NCI-H2227 treated with DMSO at 0.1 percent for 48 hours (cell line): Measurements from ENCODE around the gene COIL.

ENCODE experiments used
- DNase-seq: peaks from one replicate; lab custom pipeline; 2025; lab: John Stamatoyannopoulos, UW

COIL gene

DNA sequence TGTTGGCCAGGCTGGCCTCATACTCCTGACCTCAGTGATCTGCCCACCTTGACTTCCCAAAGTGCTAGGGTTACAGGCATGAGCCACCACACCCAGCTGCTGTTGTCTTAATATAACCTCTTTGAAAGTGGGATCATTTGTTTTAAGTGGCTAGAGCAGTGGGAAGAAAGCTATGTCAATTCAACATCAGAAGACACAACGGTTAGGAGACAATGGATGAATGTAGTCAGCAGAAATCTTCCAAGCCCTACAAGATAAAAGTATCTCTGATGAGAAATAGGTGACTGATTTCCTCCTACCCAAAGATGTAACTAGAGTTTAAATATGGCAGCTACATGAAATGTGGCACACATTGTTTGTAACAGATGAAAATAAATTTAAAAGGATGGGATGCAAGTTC, 27.0 kb downstream of the COIL start:
- DNase-seq, result no peak

DNA sequence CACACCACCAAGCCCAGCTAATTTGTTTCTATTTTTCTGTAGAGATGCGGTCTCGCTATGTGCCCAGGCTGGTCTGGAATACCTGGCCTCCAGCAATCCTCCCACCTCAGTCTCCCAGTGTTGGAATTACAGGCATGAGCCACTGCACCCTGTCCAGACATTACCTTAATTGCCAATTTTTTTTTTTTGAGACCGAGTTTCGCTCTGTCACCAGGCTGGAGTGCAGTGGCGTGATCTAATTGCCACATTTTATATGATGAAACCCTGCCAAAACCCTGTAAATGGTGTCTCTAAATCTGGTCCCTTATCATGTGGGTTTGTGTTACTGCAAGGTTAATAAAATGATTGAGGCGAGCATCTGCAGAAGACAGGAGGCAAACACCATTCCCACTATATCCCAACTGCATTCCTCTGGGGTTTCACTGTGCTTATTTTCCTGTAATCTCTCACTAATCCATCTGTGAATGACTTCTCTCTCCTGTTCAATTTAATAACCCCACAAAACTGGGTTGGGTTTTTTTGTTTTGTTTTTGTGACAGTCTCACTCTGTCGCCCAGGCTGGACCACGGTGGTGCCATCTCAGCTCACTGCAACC, 27.6 kb downstream of the COIL start:
- no peak for DNase-seq

DNA sequence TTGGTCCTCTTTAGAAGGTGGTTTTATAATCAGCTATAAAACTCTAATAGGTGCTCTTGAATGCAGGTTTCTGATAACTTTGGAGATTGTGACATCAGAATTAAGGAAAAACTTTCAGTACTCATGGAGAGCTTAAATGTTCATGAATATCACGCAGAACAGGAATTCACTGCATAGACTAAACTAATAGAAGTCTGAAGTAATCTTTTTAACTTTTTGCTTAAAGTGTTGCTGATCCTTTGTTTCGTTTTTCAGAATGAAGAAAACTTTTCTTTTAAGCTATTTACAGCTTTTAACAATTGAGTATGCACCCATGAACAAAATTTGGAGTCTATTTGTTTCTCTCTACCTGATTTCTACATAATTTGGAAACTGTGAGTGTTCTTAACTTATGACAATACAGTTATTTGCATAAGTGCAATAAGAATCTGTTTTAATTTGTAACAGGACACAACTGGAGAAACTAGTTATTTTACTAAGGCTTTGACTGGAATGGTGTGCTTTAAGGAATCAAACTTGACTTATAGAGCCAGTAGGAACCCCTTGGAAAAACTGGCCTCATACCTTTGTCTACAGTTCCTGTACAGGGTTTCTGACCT, 30.0 kb downstream of the COIL start:
- DNase-seq, result no peak

DNA sequence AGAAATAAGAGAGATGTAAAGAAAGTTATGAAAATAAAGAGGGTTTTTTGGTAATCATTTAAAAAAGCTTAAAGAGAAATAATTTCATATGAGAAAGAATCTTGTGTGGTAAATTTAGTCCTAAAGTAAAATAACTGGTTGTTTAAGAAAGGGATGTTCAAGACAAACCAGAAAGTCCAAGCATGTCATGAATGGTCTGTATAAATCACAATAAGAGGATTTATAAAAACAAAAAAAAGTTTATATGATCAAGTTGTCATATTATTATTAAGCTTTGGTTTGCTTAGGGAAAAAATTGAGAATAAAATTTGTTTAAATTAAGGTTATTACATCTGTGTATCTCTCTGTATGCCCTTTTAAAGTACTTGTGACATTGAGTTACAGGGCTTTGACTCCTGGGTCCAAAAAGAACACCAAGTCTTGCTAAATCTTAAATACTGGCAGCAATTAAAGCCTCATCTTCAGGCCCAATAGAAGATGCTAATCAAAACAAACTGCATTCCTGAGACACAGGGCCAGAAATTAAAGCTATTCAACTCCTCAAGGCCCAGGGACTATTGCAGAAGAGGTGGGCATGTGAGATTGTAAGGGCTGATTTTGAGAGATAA, 31.4 kb downstream of the COIL start:
- no peak for DNase-seq

DNA sequence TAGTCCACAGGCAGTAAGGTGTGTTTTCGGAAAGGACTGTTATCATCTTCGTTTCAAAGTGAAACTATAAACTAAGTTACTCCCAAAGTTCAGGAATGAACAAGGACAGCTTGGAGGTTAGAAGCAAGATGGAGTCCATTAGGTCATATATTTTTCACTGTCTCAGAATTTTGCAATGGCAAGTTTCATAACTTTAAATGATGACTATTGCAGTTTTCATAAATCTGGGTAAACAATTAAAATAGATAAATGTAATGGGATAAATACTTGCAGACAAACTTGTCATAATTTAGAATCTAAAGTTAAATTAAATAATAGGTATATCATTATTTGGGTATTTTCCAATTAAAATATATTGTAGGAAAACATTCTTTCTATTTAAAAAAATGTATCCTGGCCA, 32.3 kb downstream of the COIL start:
- DNase-seq, result no peak

DNA sequence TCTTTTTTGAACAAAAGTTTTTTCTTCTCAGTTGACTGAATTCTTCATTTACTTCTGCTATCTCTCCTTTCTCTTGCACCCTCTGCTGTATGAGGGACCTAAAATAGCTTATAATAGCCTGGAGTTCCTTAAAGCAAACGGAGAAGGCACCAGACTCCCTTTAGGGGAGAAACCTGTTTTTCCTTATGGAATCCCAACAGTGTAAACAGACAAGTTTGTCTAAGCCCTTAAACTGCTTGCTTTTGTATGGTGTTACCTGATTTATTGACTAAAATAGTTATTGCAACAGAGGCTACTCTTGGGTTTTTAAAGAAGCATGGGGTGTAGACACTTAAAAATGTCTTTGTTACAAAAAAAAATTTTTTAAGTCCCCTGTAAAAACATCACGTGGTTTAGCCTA, 34.1 kb downstream of the COIL start:
- no peak for DNase-seq

DNA sequence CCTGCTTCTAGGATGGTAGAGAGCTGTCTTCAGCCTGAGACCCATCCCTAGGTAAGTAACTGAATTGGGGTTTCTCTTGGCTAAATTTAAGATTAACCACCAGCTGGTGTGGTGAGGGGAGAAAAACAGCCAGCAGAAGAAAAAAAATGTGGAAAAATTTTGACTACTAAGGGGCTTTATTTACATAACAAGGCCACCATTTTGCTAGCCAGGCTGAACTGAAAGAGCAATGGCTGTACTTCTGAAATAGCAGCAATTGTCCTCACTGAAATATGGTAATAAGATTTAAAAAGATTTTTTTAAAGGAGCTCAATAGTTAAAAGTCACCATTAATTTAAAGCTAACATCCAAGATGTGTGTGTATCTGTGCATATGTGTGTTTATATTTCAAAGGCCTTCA, 34.6 kb downstream of the COIL start:
- no peak for DNase-seq

DNA sequence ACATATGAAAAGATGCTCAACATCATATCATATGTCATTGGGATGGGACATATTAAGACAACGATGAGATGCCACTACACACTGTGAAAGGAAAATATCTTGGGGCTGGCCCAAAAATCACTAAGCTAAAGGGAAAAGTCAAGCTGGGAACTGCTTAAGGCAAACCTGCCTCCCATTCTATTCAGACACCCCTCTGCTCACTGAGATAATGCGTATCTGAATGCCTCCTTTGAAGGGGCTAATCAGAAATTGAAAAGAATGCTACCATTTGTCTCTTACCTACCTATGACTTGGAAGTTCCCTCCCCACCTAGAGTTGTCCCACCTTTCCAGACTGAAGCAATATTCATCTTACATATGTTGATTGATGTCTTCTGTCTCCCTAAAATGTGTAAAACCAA, 35.8 kb downstream of the COIL start:
- no peak for DNase-seq

DNA sequence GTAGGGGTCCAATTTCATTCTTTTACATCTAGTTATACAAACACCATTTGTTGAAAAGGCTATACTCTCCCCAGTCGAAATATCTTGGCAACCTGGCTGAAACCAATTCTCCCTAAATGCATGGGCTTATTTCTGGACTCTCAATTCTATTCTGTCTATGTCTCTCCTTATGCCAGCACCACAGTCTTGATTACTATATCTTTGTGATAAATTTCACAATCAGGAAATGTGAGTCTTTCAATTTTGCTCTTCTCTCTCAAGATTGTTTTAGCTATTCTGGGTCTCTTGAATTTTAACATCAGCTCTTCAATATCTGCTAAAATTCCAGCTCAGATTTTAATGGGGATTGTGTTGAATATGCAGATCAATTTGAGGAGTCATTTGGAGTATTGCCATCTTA, 41.1 kb downstream of the COIL start:
- no peak for DNase-seq

DNA sequence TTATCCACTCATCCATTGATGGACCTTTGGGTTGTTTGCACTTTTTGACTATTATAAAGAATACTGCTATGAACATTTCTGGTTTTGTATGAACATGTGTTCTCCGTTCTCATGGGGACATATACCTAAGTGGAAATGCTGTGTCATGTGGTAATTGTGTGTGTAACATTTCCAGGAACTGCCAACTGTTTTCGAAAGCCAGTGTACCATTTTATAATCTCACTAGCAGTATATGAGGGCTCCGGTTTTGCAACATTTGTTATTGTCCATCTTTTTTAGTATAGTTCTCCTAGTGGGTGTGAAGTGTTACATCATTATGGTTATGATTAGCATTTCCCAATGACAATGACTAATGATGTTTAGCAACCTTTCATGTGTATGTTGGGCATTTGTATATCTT, 41.9 kb downstream of the COIL start:
- DNase-seq, result no peak

DNA sequence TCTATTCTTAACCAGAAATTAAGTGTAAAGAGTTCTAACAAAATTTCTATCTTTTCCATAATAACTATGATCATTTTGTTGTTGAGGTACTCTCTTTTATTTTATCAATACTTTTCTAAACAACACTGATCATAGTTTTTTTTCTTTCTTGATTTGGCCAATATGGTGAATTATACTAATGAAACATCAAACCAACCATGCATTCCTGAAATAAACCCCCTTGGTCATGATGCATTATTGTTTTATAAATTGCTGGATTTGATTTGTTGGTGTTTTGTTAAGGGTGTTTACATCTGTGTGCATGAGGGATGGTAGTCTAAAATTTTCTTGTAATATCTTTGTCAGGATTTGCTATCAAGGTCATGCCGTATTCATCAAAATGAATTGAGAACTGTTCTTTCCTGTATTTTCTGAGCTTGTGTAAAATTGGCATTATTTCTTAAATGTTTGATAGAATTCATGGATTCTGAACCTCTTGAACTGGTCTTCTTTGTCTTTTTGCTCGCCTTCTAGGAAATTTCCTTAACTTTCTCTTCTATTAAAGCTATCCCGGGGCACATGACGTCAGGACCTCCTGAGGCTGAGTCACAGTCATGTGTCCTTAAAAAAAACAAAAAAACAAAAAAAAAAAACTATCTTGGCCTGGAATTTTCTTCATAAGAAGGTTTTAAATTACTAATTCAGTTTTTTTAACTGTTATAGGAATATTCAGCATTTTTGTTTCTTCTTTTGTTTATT, 43.1 kb downstream of the COIL start:
- no peak for DNase-seq

DNA sequence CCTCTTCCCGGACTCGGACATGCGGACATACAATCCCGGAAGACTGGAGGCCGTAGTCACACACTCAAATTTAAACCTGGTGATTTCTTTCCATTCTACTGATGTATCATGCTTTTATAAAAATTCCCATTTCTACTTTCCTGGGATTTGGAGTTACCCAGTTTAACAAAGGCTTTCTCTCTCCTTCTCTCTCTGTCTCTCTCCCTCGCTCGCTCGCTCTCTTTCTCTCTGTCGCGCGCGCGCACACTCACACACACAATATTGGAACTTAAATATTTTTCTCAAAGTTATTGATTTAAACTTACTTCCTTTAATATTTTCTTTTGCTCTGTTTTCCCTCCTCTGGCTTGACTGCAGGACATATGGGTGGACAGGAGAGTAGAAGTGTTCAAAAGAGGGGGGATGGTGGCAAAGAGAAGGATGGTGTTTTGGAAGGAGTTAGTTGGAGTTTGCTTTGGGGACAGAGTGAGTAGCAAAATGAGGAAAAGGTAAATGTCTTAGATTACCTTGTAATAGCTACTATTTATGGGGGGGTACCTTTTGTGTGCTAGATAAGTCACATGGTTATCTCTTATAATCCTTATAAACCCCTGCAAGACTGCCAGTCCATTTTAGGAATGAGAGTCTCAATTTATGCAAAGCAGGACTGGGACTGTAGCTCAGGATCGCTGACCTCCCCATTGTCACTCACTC, 46.1 kb downstream of the COIL start:
- no peak for DNase-seq

DNA sequence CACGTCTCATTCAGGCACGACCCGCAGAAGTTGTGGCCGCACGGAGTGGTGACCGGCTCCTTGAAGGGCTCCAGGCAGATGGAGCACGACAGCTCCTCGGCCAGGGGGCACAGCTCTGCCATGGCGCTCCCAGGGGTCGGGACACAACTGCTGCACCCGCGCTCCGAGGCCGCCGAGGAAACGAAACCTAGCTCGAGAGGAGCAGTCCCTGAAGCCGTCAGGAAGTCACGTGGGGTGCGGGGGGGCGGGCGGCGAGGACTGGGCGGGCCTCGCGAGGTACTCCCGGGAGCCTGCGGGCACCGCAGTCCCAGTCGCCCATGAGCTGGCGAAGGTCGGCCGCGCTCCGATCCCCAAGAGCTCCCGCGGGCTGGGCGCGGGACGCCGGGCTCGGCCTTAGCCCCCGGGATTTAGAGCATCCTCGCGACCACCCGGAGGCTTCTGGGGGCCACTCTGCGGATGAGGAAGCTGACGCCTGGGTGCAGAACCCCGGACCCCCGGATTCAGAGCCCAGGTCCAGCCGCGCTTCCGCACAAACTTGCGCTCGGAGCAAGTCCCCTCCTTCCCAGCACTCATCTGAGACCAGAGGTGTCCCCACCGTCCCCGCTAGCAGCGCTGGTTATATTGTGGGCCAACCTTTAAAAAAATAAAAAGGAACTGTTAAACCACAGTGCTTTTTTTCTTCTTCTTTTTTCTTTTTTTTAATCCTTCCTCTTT, 46.8 kb downstream of the COIL start, which contains the start of gene TRIM25:
TSS of gene TRIM25 (minus strand) at position 183 of the 714 bp plus-strand sequence. CDS start at position 122, 61 bp downstream.
- peak; percentile 85 for DNase-seq

DNA sequence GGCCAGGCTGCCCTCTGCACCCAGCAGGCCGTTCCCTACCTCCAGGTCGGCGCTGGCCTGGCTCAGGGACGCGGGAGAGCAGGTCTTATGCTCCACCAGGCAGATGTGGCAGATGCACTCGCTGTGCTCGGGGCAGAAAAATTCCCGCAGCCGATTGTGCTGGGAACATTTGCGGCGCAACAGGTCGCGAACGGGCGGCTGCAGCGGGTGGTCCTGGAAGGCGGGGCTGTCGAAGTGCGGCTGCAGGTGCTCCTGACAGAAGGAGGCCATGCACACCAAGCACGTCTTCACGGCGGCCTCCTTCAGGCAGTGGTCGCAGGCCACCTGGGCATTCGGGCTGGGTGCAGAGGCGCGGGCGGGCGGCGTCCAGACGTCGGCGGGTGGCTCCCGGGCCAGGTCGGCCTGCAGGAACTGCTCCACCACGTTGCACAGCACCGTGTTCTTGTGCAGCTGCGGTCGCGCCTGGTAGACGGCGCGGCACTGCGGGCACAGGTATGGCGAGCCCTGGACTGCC, 47.4 kb downstream of the COIL start:
- peak; percentile 43 for DNase-seq

DNA sequence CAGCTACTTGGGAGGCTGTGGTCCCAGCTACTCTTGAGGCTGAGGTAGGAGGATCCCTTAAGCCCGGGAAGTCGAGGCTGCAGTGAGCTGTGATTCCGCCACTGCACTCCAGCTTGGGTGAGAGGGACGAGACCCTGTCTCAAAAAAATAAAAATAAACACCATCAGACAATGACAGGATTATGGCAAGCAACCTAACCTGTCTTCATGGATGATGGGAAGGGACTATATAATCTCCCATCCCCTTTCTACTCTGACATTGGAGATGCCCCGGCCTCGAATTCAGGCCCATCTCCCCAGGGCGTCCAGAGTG, 47.9 kb downstream of the COIL start:
- no peak for DNase-seq

DNA sequence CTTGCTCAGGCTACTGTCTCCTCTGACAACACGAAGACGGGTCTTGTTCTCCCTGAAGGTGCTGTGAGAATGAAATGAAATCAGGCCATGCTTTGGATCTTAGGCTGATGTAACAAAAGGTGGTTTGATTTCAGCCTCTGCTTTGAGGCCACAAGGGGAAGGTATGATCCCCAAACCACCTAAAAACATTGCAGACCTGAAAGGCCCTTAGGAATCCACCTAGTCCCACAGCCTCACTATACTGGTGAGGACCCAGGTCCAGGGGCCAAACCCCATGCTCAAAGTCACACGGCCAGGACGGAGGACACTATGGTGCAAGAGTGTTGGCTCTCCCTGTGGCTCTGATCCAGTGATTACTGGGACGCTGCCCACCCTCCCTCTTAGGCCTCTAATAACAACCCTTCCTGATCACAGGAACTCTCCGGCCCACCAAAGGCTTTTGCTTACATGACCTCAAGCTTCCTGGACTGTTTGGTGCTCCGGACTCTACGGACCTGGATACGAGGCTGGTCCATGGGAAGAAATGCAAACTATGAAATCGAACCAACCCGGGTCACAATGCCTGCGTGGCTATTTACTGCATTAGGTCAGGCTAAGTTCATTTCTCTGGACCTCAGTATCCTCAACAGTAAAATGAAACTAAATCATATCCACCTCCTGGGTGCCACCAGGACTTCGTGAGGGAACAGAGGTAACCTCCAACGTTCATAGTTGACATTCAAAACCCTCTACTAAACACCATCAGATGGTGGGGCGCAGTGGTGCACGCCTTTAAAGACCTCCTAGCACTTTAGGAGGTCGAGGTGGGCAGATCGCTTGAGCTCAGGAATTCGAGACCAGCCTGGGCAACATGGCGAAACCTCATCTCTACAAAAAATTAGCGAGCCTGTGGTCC, 48.5 kb downstream of the COIL start:
- DNase-seq, result no peak

DNA sequence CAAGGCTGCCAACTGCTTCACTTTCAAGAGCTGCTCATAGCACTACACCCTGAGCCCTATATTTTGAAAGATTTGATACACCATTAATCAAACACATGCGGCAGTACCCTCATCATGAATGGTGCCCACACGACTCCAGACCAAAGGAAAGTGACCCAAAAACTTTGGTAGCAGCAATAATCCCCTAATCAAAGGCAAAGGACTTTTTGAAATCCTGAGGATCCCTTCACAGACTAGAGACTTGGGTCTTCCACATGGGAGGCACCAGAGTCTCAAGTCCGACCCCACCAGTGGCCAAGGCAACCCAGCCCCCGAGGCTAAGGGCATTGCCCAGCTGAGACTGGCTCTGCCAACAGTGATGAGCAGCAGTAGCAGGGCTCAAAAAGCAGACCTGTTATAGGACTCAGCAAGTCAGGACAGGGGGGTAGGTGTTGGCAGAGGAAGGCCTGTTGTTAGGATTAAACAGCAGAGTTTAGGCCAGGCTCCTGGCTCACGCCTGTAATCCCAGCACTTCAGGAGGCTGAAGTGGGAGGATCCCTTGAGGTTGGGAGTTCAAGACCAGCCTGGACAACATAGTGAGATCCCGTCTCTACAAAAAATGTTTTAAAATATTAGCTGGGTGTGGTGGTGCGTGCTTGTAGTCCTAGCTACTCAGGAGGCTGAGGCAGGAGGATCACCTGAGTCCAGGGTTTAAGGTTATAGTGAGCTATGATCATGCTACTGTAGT, 50.2 kb downstream of the COIL start:
- DNase-seq, result no peak

DNA sequence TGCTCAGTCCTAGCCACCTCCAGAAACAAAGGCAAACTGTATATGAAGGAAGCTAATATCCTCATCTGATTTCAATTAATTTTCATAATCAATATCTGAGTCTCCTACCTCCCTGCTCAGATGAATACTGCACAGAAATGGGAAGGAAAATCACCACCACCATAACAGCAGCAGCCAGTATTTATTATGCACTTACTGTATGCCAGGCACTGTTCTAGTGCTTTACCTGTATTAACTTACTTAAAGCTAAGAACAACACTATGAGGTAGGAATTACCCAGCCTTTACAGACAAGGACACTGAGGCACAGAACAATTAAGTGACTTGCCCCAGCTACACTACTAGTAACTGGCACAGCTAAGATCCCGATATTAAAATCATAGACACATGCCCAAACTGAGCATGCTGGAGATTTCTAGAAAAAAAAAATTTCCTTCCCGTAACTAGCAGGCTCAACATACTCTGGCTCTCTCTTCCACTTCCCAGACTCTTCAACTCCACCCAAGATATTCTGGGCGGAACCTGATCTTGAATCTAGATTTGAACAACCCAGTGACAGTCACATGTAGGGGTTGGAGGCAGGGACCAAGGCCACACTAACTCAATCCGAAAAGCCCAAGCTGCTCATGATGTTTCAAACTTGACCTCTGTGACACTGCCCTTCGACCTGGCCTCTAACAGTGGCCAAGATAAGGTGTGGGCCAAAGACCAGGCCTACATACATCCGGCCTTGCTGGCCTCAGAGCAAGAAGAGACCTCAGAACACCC, 50.9 kb downstream of the COIL start:
- no peak for DNase-seq

DNA sequence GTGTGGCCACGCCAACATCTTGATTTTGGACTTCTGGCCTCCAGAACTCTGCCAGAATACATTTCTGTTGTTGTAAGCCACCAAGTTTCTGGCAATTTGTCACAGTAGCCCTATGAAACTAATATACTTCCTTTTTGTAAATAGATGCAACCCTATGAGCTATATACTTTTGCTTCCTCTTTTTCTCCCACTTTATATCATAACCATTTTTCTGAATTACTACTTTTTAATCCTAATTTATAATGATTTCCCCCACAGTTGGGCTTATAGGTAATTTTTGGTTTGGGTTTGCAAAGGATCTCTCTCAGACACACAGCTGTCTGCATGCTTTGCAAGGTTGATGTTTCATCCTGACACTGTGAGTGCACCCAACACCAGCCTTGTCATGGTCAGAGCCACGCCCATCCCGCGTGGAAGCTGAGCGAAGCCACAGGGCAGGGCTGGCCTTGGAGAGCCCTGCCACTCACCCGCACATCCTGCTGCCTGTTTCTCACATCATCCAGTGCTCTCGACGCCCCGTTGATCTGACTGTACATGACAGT, 52.8 kb downstream of the COIL start:
- no peak for DNase-seq
